Stomach (tissue), 4 donors: ENCODE measurements around the gene CHD5.

Source experiments
- EP300 ChIP-seq: sonication (generic); formaldehyde crosslinking; IDR thresholded peaks from one replicate; pipeline ENCODE4 v1.6.1; 2017; ENCODE audit warnings: antibody characterized with exemption
- POLR2A ChIP-seq, 4 donors: fragments of 450-650 bp; IDR thresholded peaks; one replicate each; pipeline ENCODE4 v1.6.1; 2016; ENCODE audit warnings: antibody characterized with exemption in 4 of 4, control low read depth in 2 of 4, mild to moderate bottlenecking in 1 of 4, moderate library complexity in 1 of 4
- POLR2AphosphoS5 ChIP-seq, 3 donors: sonication (generic); formaldehyde crosslinking; IDR thresholded peaks; one replicate each; pipeline ENCODE4 v1.6.1; 2016; ENCODE audit warnings: antibody characterized with exemption in 3 of 3
- TF ChIP-seq, protein P1 (sequence below), 7 experiments: fragments of 450-650 bp in 4 of 7; fragments of 200-600 bp in 3 of 7; sonication (generic) in 3 of 7; IDR thresholded peaks; one replicate each; pipeline ENCODE4 v1.5.1; 2016 to 2019; ENCODE audit warnings: antibody characterized with exemption in 7 of 7, control low read depth in 2 of 7, mild to moderate bottlenecking in 1 of 7

DNA sequence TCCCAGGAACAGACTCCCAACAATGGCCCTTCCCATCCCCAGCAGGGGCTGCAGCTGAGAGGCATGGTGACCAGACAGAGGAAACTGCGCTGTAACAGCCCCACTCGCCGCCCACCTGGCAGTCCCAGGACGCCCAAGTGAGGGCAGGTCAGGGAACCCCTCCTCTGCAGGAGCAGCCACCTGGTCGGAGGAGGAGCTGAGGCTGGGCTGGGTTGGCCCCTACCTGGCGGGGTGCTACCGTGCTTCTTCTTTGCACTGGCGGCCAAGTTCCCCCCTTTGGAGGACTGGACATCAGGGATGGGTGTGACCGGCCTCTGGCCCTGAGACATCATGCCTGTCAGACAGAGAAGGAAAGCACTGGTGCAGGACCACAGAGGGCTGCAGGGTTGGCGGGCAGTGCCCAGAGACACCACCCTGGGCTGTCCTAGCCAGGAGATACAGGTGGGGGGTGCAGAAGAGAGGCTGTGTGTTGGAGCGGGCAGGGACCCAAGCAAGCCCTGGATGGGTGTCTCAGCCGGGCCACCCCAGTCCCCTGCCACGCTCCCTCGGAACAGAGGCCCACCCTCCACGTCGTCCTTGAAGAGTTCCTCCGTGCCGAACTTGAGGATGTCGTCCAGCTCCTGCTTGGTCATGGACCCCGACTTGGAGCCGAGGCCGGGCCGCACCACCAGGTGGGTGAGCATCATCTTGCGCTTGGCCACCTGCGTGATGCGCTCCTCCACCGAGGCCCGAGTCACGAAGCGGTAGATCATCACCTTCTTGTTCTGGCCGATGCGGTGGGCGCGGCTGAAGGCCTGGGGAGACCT, 51.6 kb downstream of the CHD5 start:
- TF ChIP-seq, protein P1, sequence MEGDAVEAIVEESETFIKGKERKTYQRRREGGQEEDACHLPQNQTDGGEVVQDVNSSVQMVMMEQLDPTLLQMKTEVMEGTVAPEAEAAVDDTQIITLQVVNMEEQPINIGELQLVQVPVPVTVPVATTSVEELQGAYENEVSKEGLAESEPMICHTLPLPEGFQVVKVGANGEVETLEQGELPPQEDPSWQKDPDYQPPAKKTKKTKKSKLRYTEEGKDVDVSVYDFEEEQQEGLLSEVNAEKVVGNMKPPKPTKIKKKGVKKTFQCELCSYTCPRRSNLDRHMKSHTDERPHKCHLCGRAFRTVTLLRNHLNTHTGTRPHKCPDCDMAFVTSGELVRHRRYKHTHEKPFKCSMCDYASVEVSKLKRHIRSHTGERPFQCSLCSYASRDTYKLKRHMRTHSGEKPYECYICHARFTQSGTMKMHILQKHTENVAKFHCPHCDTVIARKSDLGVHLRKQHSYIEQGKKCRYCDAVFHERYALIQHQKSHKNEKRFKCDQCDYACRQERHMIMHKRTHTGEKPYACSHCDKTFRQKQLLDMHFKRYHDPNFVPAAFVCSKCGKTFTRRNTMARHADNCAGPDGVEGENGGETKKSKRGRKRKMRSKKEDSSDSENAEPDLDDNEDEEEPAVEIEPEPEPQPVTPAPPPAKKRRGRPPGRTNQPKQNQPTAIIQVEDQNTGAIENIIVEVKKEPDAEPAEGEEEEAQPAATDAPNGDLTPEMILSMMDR (IDR thresholded peaks at IDR 0.05), result no peak
- TF ChIP-seq EP300 (no peak), POLR2A (IDR thresholded peaks at IDR 0.05) (no peak), POLR2AphosphoS5 (IDR thresholded peaks at IDR 0.05) (no peak)
